Pancreas (tissue), 10 donors: Measurements from ENCODE around the gene PAM16. TPM values are rescaled to one million over a fixed set of nuclear protein-coding genes. Genes with fewer than 3 reads are reported as not detected.

Source experiments
- ATAC-seq, 4 donors: fragments of 200-7000 bp; cut with Tn5 transposase; one replicate each; pipeline versions ENCODE4 v1.8.0 to v1.9.1; 2020; ENCODE audit warnings: mild to moderate bottlenecking in 4 of 4, moderate library complexity in 4 of 4
- DNase-seq, 6 donors: peaks; one replicate each; pipeline ENCODE4 v3.0.0-alpha.2; 2020
- FAIRE-seq: peaks from 2 replicates; lab custom pipeline; 2012; peaks lifted over from hg19 to GRCh38; lab: Jason Lieb, UNC
- H3K27ac ChIP-seq, 4 donors: fragments of 200-600 bp; sonication (generic); 1 replicate in 3 of 4; 2 replicates in 1 of 4; pipeline versions ENCODE4 v1.5.0 to v1.8.0; 2020
- H3K27me3 ChIP-seq, 4 donors: fragments of 200-600 bp; one replicate each; pipeline ENCODE4 v1.8.0; 2021
- H3K36me3 ChIP-seq, 3 donors: fragments of 200-600 bp; sonication (generic) in 1 of 3; one replicate each; pipeline versions ENCODE4 v1.5.0 to v1.8.0; 2020 to 2021
- H3K4me1 ChIP-seq, 3 donors: fragments of 200-600 bp; one replicate each; pipeline ENCODE4 v1.8.0; 2021
- H3K4me3 ChIP-seq, 4 donors: fragments of 200-600 bp; sonication (generic) in 2 of 4; one replicate each; pipeline versions ENCODE4 v1.5.0 to v1.8.0; 2020 to 2021
- H3K9me3 ChIP-seq, 4 donors: fragments of 200-600 bp; one replicate each; pipeline ENCODE4 v1.8.0; 2021
- WGBS, 2 donors: extraction: QIAGEN DNeasy Blood & Tissue Kit; methylation state at CpG; one replicate each; pipeline ENCODE4 v1.1.7; 2013; 5-methylcytosine and 5-hydroxymethylcytosine counted together
- intact Hi-C, 3 donors: fragments of 100-400 bp; cut with DNase I; formaldehyde crosslinking; loops; one replicate each; pipeline versions ENCODE4 v1.11.1 to v1.14.2; 2022
- polyA plus RNA-seq, 2 donors: library from polyadenylated mRNA; stranded (reverse); fragments of 200-250 nt; gene quantifications; one replicate each; pipeline ENCODE4 v1.2.3, GENCODE V29; 2013
- total RNA-seq, 6 donors: library from RNA; stranded (reverse); fragmentation: NEBNext Ultra II Directional in 4 of 6; extraction: Animal tissue kit (Norgen Biotek cat#: 25700) in 4 of 6; gene quantifications; one replicate each; pipeline versions ENCODE4 v1.2.1 to v1.2.4, GENCODE V29; 2021 to 2023
- TF ChIP-seq, protein P1 (sequence below), 4 donors: fragments of 200-600 bp; sonication (generic) in 3 of 4; IDR thresholded peaks; one replicate each; pipeline versions ENCODE4 v1.5.0 to v1.8.0; 2021; ENCODE audit warnings: antibody characterized with exemption in 4 of 4
- donor health status: healthy with polysubstance abuse.
- donor health status: DM: no; HTN: no; CAD: no; lungs with moderate emphysema.
- donor health status: DM: no; HTN: no; CAD: no.
- donor health status: control.
- donor health status: control.
- donor health status: Bipolar disorder and iron deficiency.
- donor health status: DM: yes; HTN: yes; CAD: no.
- donor health status: DM: no; HTN: no; CAD: no.
- donor health status: DM: no; HTN: no; CAD: no.
- donor health status: DM: yes; HTN: yes; CAD: no.

The PAM16 gene
- total and polyA plus RNA-seq, 8 donors, result 12.2 to 106 (median 27.2) TPM

DNA sequence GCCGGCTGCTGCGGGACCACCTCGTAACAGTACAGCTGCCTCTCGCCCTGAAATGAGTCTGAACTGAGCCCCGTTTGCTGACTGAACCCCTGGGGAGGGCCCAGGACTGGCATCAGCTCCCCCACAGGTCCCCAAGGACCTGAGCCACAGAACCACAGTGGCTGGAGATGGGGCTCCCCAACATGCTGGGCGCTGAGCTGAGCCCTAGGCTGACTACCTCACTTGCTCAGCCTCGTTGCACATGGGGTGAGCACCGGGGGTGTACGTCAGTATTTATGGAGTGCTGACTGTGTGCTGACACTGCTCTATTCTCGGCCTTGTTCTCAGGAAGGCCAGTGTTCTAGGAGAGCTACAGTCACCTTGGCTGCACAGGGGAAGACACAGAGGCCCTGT is 13.9 kb upstream of the PAM16 start:
- ATAC-seq, result no peak
- Histone ChIP-seq H3K27me3 (no peaks in the 10 kb centered on the region), H3K4me1 (no peaks in the 10 kb centered on the region), H3K36me3 (no peaks in the 10 kb centered on the region), H3K4me3 (no peak overlapping the region), H3K9me3 (no peaks in the 10 kb centered on the region), H3K27ac (no peak overlapping the region)
- intact Hi-C loops, result no loop called here
- 95% methylated on average over 10 of the region's 10 CpGs for WGBS, 2 donors
- FAIRE-seq, result no peak
- TF ChIP-seq, protein P1, sequence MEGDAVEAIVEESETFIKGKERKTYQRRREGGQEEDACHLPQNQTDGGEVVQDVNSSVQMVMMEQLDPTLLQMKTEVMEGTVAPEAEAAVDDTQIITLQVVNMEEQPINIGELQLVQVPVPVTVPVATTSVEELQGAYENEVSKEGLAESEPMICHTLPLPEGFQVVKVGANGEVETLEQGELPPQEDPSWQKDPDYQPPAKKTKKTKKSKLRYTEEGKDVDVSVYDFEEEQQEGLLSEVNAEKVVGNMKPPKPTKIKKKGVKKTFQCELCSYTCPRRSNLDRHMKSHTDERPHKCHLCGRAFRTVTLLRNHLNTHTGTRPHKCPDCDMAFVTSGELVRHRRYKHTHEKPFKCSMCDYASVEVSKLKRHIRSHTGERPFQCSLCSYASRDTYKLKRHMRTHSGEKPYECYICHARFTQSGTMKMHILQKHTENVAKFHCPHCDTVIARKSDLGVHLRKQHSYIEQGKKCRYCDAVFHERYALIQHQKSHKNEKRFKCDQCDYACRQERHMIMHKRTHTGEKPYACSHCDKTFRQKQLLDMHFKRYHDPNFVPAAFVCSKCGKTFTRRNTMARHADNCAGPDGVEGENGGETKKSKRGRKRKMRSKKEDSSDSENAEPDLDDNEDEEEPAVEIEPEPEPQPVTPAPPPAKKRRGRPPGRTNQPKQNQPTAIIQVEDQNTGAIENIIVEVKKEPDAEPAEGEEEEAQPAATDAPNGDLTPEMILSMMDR (IDR thresholded peaks at IDR 0.05), result no peak
- DNase-seq, result no peak

DNA sequence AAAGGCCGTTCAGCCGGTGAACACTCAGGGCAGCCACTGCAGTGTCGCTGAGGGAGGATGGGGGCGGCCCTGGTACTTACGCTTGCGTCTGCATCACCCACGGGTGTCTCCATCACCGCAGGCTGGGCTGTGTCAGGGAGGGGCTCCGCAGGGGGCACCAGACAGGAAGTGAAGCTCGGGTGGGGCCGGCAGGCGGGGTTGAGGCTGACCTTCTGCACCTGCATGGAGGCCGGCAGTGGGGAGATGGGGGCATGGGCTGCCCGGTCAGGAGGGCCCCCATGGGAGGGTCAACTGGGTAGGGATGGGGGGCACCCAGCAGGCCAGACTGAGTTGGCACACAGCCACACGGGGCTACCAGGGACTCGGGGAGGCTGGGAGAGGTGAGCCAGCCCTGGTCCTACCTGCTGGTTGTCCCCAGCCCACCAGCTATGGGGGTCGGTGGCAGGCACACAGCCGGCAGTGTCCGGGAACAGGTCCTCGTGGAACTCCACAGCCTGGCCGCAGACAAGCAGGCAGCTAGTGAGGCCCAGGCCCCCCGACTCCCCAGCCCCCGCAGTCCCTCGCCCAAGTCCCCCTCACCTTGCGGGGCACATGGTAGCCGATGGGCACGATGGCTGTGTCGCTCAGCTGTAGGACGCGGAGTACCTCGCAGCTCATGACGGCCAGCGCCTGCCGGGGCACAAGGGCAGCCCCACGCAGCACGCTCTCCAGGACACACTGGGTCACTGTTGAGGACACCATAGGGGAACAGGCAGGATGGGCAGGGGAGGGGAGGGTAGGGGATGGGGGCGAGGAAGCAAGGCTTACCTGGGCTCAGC is 13.3 kb upstream of the PAM16 start:
- H3K4me3 ChIP-seq, result no peak overlapping the region
- intact Hi-C loops, result loop anchor here in 1 of 3 donors (5.0 kb wide), 1 partner anchor 38 kb away; no protein-coding TSS in a partner anchor
- no peaks in the 10 kb centered on the region for H3K9me3 ChIP-seq
- TF ChIP-seq, protein P1 (IDR thresholded peaks at IDR 0.05), result no peak
- 89 to 94% methylated on average over 34 to 37 of the region's 37 CpGs for WGBS, 2 donors
- no peak for FAIRE-seq
- ATAC-seq, result no peak
- H3K4me1 ChIP-seq, result no peaks in the 10 kb centered on the region
- H3K36me3 ChIP-seq, result no peaks in the 10 kb centered on the region
- H3K27ac ChIP-seq, result no peak overlapping the region
- peak in 3 of 6 donors; percentile 52 to 84 (median 54) for DNase-seq
- H3K27me3 ChIP-seq, result no peaks in the 10 kb centered on the region

DNA sequence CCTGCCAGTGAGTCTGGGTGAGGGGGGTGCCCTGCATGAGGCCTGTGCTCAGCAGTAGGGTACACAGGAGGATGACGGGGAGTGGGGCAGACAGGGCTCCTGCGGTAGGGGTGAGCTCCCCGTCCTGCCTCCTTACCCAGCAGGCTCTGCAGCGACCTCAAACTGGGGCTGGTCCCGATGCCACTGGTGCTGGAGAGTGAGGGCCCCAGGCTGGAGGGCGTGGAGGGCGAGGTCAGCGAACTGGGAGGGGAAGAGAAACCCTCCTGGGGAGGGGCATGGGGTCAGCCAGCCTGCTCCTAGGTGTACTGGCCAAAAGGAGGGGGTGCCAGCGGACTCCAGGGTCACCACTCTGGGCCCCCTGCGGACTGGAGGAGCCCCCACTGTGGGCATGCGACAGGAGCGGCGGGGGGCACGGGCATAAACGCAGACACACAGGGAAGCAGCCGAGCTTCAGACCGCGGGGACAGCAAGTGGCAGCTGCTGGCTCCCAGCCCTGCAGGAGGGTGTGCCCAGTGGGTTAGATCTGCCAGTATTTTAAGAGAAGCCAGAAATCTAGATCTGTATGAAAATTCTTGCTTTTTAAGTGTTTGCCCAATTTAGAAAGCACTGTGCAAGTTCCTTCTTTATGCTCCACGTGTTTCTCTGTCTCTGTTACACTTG is 11.5 kb upstream of the PAM16 start:
- no peak for ATAC-seq
- TF ChIP-seq, protein P1 (IDR thresholded peaks at IDR 0.05), result no peak
- H3K36me3 ChIP-seq, result no peaks in the 10 kb centered on the region
- WGBS, 2 donors, result 89 to 92% methylated on average over 17 to 19 of the region's 19 CpGs
- no peak overlapping the region for H3K4me3 ChIP-seq
- no peak overlapping the region for H3K27ac ChIP-seq
- no peaks in the 10 kb centered on the region for H3K27me3 ChIP-seq
- intact Hi-C loops, result loop anchor here in 1 of 3 donors (5.0 kb wide), 1 partner anchor 40 kb away; no protein-coding TSS in a partner anchor
- no peaks in the 10 kb centered on the region for H3K9me3 ChIP-seq
- DNase-seq, result peak in 1 of 6 donors; percentile 70
- H3K4me1 ChIP-seq, result no peaks in the 10 kb centered on the region
- FAIRE-seq, result no peak

DNA sequence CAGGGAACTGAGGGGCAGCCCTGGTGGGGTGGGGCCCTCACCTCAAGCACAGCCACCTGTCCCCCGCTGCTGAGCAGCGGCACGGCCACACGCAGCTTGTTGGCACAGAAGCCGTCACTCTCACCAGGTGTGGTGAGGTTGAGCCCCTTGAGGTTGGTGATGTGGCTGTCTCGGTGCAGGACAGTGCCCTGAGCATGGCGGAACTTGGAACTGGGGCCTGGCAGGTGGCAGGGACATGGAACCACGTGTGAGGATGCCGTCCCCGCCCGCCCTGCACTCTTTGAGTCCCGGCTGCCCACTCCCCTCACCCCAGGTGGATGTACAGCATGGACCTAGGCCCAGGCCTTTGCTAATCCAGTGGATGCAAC is 10.8 kb upstream of the PAM16 start:
- Histone ChIP-seq H3K27ac (no peak overlapping the region), H3K27me3 (no peaks in the 10 kb centered on the region), H3K9me3 (no peaks in the 10 kb centered on the region), H3K4me1 (no peaks in the 10 kb centered on the region), H3K4me3 (no peak overlapping the region), H3K36me3 (no peaks in the 10 kb centered on the region)
- no peak for FAIRE-seq
- ATAC-seq, result no peak
- intact Hi-C loops, result loop anchor here in 1 of 3 donors (5.0 kb wide), 1 partner anchor 40 kb away; no protein-coding TSS in a partner anchor
- WGBS, 2 donors, result 91 to 95% methylated on average over 12 of the region's 12 CpGs
- DNase-seq, result peak in 1 of 6 donors; percentile 66
- TF ChIP-seq, protein P1 (IDR thresholded peaks at IDR 0.05), result no peak
